GM12873 (cell line): ENCODE results near the gene HPGD.

ENCODE experiments used
- TF ChIP-seq, protein P1 (sequence below): IDR thresholded peaks from 2 replicates; pipeline ENCODE4 v1.5.1; 2012; ENCODE audit warnings: low read depth, mild to moderate bottlenecking, moderate library complexity, low read length, control low read depth; ENCODE audit not compliant: insufficient read depth; ENCODE audit errors: missing control alignments

Gene HPGD

DNA sequence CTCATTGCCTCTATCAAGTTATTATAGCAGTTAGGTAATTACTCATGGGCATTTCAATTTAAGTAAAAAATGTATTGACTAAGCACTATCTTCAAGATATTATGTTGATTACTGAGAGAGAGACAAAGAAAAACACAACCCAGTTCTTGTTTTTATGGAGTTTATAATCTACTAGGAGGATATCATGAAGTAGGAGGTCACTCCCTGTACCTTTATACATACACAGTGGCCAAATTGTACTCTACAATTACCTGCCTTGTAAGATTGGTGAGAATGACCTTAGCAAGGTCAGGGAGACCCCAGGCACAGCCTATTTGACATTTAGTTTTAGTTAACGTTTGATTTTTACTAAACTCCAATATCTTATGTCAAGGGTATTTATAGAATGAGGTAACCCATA is 5.5 kb downstream of the HPGD start:
- TF ChIP-seq, protein P1, sequence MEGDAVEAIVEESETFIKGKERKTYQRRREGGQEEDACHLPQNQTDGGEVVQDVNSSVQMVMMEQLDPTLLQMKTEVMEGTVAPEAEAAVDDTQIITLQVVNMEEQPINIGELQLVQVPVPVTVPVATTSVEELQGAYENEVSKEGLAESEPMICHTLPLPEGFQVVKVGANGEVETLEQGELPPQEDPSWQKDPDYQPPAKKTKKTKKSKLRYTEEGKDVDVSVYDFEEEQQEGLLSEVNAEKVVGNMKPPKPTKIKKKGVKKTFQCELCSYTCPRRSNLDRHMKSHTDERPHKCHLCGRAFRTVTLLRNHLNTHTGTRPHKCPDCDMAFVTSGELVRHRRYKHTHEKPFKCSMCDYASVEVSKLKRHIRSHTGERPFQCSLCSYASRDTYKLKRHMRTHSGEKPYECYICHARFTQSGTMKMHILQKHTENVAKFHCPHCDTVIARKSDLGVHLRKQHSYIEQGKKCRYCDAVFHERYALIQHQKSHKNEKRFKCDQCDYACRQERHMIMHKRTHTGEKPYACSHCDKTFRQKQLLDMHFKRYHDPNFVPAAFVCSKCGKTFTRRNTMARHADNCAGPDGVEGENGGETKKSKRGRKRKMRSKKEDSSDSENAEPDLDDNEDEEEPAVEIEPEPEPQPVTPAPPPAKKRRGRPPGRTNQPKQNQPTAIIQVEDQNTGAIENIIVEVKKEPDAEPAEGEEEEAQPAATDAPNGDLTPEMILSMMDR = no peak

DNA sequence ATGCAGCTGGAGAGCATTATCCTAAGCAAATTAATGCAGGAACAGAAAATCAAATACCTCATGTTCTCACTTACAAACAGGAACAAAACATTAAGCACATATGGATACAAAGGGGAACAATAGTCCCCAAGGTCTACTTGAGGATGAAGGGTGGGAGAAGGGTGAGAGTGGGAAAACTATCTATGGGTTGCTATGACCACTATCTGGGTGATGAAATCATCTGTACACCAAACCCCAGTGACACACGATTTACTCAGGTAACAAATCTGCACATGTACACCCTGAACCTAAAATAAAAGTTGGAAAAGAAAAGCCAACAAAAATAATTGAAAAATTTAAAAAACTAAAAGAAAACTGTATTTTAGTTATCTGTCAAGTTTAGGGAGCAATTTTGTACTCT is 5.9 kb downstream of the HPGD start:
- TF ChIP-seq, protein P1 = no peak

DNA sequence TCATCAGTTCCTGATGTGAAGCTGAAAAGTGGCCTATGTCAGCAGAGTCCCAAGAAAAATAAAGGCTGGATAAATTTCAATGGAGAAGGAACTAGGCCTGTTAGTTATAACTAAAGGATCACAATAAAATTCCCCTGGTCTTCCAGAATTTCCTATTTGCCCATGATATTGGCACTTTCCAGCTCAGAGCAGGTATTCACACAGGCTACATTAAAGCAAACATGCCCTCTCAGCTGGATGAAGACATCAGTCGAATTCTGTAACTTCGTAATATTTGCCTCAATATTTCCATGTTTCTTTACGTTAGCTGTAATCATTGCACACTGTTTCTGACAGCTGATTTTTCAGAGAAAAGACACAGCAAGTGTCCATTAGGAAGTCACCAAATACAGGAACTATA is 9.5 kb downstream of the HPGD start:
- TF ChIP-seq, protein P1 = no peak

DNA sequence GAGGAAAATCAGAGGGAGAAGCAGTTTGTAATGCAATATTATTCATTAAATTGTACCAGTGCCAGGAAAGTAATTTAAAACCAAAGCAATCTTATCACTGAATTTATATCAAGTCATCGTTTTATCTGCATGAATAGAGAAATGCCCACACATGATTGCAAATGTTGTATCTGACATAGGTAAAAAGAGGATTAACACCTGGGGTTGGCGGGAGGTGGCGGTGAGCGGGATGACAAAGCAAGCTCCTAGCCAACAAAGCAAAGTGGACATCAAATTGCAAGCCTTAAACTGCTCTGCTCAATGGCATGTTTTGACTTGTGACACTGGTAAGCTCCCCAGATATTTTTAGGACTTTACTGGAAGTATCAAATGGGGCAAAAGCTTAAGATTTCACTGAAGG is 16.4 kb downstream of the HPGD start:
- TF ChIP-seq, protein P1 = no peak

DNA sequence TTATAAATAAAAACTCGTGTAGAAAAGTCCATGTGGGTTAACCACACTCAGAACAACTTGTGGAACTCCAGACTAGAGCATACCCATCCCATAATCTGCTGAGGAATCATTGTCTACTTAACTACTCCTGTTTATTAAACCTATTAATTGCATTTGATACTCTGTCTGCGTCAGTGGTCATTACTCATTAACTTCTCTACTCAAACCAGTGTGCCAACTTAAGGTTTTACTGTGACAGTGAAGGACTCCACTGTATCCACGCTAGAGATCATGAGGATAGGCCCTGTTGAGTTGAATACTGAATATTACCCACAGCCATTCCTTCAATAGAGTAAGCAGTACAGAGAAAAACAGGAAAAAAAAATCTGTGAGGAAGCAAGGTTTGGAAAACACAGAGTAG is 17.3 kb downstream of the HPGD start:
- TF ChIP-seq, protein P1 = no peak

DNA sequence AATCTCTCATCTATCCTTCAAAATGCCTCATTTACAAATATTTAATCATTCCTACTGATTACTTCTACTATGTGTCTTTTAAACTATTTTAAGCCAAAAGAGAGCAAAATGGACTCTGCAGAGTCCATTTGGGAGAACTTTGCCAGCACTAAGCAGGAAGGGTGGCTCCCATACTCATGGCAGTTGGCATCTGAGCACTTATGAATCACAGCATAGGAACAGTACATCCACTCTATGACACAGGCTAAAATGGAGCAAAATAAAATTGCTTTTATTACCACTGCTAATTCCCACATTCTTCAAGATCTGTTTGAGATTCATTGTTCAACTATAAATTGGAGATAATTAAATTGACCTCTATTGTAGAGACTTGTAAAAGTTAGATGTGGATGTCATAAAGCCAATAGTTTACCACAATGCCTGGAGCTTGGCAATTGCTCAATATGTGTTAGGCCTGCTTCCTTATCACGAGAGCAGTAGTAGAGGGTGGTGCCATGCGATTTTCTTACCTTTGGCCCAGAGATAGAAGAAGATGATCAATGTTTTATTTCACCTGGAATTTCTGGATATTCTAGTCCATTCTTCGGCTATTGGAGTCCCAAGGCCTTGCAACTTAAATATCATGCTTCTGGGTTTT is 19.1 kb downstream of the HPGD start:
- TF ChIP-seq, protein P1 = no peak

DNA sequence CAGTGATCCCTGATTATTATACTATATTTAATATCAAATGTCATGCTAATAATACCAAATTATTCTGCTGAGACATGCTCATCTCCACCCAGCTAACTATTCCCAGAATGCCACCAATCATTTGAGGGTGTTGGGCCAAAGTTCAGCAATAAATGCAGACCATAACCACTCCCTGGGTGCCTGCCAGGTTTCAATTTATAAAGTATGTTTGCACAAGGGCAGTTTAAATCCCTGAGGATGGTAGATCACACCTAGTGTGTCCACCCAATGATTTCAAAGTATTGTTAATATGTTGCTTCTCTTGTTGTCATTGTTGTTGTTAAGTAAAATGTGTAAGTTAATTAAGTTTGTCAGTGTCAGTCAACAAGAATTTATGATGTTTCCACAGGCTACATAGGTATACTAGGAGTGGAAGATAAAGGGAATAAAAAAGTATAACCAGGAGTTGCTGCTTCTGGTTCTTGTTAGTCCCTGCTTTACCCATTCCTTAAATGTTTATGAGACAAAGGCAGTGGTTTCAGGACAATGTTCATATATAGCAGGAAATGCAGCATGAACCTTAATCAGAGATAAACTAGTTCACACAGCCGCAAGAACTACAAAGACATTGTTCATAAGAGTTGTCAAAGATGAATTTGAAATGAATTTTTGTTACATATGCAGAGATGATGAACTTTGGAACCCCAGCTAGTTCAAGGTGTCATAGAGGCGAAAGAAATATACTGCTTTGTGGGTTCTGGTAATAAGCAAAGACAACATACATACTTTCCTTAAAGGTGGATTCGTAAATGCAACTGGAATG is 25.5 kb downstream of the HPGD start:
- TF ChIP-seq, protein P1 = no peak
